ENCODE data around the gene EIF5A2. TPM values are rescaled to one million over a fixed set of nuclear protein-coding genes. Genes with fewer than 3 reads are reported as not detected.

The EIF5A2 gene
- total and polyA plus RNA-seq, 10 of the 15 experiments (the other 5 are each of a cell fraction or from before 2014, with no cell fraction given) = 0.76 to 3.0 (median 2.2) TPM

DNA sequence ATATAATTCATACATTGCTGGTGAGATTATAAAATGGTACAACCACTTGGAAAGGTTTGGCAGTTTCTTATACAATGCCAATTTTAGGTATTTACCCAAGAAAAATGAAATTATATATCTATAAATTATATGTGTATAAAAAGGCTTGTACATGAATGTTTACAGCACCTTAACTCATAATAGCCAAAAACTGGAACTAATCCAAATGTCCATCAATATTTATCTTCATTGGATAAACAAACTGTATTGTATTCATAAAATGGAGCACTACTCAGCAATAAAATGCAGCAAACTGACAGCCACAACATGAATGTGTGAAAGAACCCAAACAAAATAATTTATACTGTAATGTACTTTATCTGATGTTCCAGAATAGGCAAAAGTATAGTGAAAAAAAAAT, 33.6 kb upstream of the EIF5A2 start:
- Histone ChIP-seq H3K4me1 (ENCODE audit: control insufficient read depth, insufficient read depth, low read length) (no peaks in the 10 kb centered on the region), H3K27ac (ENCODE audit: control insufficient read depth, insufficient read depth) (no peak overlapping the region), H3K79me2 (ENCODE audit: control insufficient read depth, insufficient read depth, low read length) (no peaks in the 10 kb centered on the region), H3K9me3 (replicated peaks; ENCODE audit: control insufficient read depth, insufficient read depth, low read length) (no peaks in the 10 kb centered on the region), H3K4me3 (no peak overlapping the region), H3K4me2 (ENCODE audit: control insufficient read depth, insufficient read depth) (no peak overlapping the region), H2AFZ (ENCODE audit: control insufficient read depth, low read depth, low read length) (no peak overlapping the region), H3K36me3 (ENCODE audit: control insufficient read depth in 2 of 2, insufficient read depth in 2 of 2, low read length in 1 of 2) (no peaks in the 10 kb centered on the region), H3K9ac (ENCODE audit: control insufficient read depth, insufficient read depth, low read length) (no peak overlapping the region), H3K27me3 (replicated peaks in 1 of 2; ENCODE audit: control insufficient read depth in 2 of 2, insufficient read depth in 2 of 2, low read length in 1 of 2) (peaks cover 0 to 2% of the 10 kb centered on the region in 2 experiments; a peak in 1 of 4 replicates), H4K20me1 (ENCODE audit: control insufficient read depth, insufficient read depth) (no peaks in the 10 kb centered on the region)
- ATAC-seq = no peak
- RAD21 ChIA-PET (ENCODE audit: unreplicated experiment) = no interaction called here
- SMC1A ChIA-PET (ENCODE audit: uncharacterized antibody, unreplicated experiment) = no interaction called here
- no peak for DNase-seq (ENCODE audit: low read depth, low spot score)
- POLR2A ChIA-PET = no interaction called here
- intact Hi-C loops (cut with micrococcal nuclease; ENCODE audit: unreplicated experiment) = no loop called here
- no TSS peak for BruUV-seq (replicated peaks)
- CTCF ChIA-PET = no interaction called here
- TF ChIP-seq, protein P1, sequence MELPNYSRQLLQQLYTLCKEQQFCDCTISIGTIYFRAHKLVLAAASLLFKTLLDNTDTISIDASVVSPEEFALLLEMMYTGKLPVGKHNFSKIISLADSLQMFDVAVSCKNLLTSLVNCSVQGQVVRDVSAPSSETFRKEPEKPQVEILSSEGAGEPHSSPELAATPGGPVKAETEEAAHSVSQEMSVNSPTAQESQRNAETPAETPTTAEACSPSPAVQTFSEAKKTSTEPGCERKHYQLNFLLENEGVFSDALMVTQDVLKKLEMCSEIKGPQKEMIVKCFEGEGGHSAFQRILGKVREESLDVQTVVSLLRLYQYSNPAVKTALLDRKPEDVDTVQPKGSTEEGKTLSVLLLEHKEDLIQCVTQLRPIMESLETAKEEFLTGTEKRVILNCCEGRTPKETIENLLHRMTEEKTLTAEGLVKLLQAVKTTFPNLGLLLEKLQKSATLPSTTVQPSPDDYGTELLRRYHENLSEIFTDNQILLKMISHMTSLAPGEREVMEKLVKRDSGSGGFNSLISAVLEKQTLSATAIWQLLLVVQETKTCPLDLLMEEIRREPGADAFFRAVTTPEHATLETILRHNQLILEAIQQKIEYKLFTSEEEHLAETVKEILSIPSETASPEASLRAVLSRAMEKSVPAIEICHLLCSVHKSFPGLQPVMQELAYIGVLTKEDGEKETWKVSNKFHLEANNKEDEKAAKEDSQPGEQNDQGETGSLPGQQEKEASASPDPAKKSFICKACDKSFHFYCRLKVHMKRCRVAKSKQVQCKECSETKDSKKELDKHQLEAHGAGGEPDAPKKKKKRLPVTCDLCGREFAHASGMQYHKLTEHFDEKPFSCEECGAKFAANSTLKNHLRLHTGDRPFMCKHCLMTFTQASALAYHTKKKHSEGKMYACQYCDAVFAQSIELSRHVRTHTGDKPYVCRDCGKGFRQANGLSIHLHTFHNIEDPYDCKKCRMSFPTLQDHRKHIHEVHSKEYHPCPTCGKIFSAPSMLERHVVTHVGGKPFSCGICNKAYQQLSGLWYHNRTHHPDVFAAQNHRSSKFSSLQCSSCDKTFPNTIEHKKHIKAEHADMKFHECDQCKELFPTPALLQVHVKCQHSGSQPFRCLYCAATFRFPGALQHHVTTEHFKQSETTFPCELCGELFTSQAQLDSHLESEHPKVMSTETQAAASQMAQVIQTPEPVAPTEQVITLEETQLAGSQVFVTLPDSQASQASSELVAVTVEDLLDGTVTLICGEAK (IDR thresholded peaks at IDR 0.05; ENCODE audit: borderline replicate concordance) = no peak
- TF ChIP-seq RELA (IDR thresholded peaks at IDR 0.05; ENCODE audit: borderline replicate concordance, partially characterized antibody) (no peak), CHD1 (IDR thresholded peaks at IDR 0.05; ENCODE audit: low read depth, low read length) (no peak), HDAC6 (IDR thresholded peaks at IDR 0.05; ENCODE audit: unreplicated experiment) (no peak), MEF2A (IDR thresholded peaks at IDR 0.05; ENCODE audit: insufficient read depth, low read depth, low read length) (no peak), ZNF622 (IDR thresholded peaks at IDR 0.05) (no peak), YY1 (IDR thresholded peaks at IDR 0.05; ENCODE audit: low read depth, low read length) (no peak), SUZ12 (IDR thresholded peaks at IDR 0.05; ENCODE audit: unreplicated experiment) (no peak), RFX5 (IDR thresholded peaks at IDR 0.05; ENCODE audit: low read depth, low read length) (no peak), SRF (IDR thresholded peaks at IDR 0.05; ENCODE audit: low read depth in 2 of 2, low read length in 2 of 2) (no peak), CBX3 (IDR thresholded peaks at IDR 0.05; ENCODE audit: borderline replicate concordance, low read depth) (no peak), MTA3 (IDR thresholded peaks at IDR 0.05; ENCODE audit: borderline replicate concordance, low read length) (no peak), FOXK2 (IDR thresholded peaks at IDR 0.05) (no peak), STAT3 (IDR thresholded peaks at IDR 0.05; ENCODE audit: low read depth, low read length) (no peak), KAT2A (conservative IDR thresholded peaks at IDR 0.05; ENCODE audit: control insufficient read depth, low read depth, low read length) (no peak), IRF4 (IDR thresholded peaks at IDR 0.05; ENCODE audit: low read depth, low read length) (no peak), POLR2A (IDR thresholded peaks at IDR 0.05; ENCODE audit: low read depth, low read length) (no peak), CHD2 (IDR thresholded peaks at IDR 0.05; ENCODE audit: borderline replicate concordance, low read depth, low read length) (no peak)
- in situ Hi-C loops (cut with MboI) = no loop called here
- FAIRE-seq = no peak
